Dendritic cell treated with granulocyte-macrophage colony-stimulating factor and Interleukin-4, amounts not matched to agents 40 ng/mL and 50 ng/mL, for 4 days (primary cell): ENCODE results near the gene INSC.

ENCODE experiments used
- H3K27ac Mint-ChIP-seq: one replicate; pipeline ENCODE4 v1.8.0; 2022; ENCODE audit warnings: mild to moderate bottlenecking, mixed read lengths
- H3K27me3 Mint-ChIP-seq: one replicate; pipeline ENCODE4 v1.8.0; 2022; ENCODE audit warnings: mild to moderate bottlenecking, mixed read lengths
- H3K36me3 Mint-ChIP-seq: one replicate; pipeline ENCODE4 v1.8.0; 2022; ENCODE audit warnings: low read depth, mixed read lengths
- H3K4me1 Mint-ChIP-seq: one replicate; pipeline ENCODE4 v1.8.0; 2022; ENCODE audit warnings: low read depth, mixed read lengths
- H3K4me3 Mint-ChIP-seq: one replicate; pipeline ENCODE4 v1.8.0; 2022; ENCODE audit warnings: mild to moderate bottlenecking, moderate library complexity, mixed read lengths
- H3K9me3 Mint-ChIP-seq: one replicate; pipeline ENCODE4 v1.8.0; 2022; ENCODE audit warnings: mixed read lengths
- intact Hi-C: fragments of 100-400 bp; cut with micrococcal nuclease; formaldehyde crosslinking; loops from one replicate; pipeline ENCODE4 v1.15.0; 2022

The INSC gene

DNA sequence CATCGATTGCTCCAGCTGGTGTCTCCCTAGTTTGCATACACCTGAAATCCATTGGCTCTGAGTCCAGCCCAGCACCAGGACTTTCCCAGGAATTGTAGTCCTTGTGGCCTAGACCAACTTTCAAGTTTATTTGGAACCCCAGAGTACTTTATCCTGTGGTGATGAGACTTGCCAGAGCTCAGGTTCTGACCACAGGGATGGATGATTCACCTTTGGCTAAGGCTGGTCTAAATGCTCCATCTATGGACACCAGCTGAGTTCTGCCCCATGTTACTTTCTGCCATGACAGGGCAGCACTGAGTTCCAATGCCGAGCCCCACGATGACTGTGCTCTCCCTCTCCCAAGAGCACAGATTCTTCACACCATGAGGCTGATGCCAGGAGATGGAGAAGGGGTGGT is 17.3 kb upstream of the INSC start:
- intact Hi-C loops, result no loop called here
- Mint-ChIP-seq H3K4me1 (no peaks in the 10 kb centered on the region), H3K9me3 (no peaks in the 10 kb centered on the region), H3K27me3 (peaks cover 2% of the 10 kb centered on the region), H3K4me3 (no peak overlapping the region), H3K27ac (no peak overlapping the region), H3K36me3 (no peaks in the 10 kb centered on the region)

GRCh38 chr11:15099267-15099666 is 15.5 kb upstream of the INSC start:
- H3K4me1 Mint-ChIP-seq, result no peaks in the 10 kb centered on the region
- intact Hi-C loops, result no loop called here
- no peaks in the 10 kb centered on the region for H3K9me3 Mint-ChIP-seq
- no peaks in the 10 kb centered on the region for H3K36me3 Mint-ChIP-seq
- H3K4me3 Mint-ChIP-seq, result no peak overlapping the region
- no peak overlapping the region for H3K27ac Mint-ChIP-seq
- peaks cover 2% of the 10 kb centered on the region for H3K27me3 Mint-ChIP-seq

- intact Hi-C loops, result loop anchor here (1.0 kb wide), 1 partner anchor 107 kb away; no protein-coding TSS in a partner anchor
- Mint-ChIP-seq H3K27me3 (peaks cover 2% of the 10 kb centered on the region), H3K36me3 (no peaks in the 10 kb centered on the region), H3K4me3 (no peak overlapping the region), H3K4me1 (no peaks in the 10 kb centered on the region), H3K27ac (no peak overlapping the region), H3K9me3 (no peaks in the 10 kb centered on the region)
Measured at GRCh38 chr11:15101072-15101709, 13.5 kb upstream of the INSC start.

DNA sequence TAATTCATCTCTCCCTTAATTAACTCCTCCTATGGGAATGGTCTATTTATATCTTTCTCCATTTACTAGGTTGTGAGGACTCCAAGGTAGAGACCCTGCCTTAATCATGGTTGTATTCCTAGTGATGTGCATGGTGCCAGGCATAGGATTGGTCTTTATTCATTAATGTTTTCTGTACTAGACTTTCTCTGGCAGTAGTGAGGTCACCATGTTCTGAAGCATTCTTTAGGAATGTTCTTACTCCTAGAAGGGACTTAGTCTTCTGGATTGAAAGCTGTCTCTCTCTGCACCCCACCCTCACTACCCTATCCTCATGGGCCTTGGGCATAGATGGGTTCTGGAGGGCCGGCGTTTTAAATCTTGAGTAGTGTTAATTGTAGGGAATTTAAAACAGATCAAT is 10.6 kb upstream of the INSC start:
- Mint-ChIP-seq H3K27ac (no peak overlapping the region), H3K4me1 (no peaks in the 10 kb centered on the region), H3K9me3 (no peaks in the 10 kb centered on the region), H3K27me3 (no peaks in the 10 kb centered on the region), H3K36me3 (no peaks in the 10 kb centered on the region), H3K4me3 (no peak overlapping the region)
- intact Hi-C loops, result no loop called here

DNA sequence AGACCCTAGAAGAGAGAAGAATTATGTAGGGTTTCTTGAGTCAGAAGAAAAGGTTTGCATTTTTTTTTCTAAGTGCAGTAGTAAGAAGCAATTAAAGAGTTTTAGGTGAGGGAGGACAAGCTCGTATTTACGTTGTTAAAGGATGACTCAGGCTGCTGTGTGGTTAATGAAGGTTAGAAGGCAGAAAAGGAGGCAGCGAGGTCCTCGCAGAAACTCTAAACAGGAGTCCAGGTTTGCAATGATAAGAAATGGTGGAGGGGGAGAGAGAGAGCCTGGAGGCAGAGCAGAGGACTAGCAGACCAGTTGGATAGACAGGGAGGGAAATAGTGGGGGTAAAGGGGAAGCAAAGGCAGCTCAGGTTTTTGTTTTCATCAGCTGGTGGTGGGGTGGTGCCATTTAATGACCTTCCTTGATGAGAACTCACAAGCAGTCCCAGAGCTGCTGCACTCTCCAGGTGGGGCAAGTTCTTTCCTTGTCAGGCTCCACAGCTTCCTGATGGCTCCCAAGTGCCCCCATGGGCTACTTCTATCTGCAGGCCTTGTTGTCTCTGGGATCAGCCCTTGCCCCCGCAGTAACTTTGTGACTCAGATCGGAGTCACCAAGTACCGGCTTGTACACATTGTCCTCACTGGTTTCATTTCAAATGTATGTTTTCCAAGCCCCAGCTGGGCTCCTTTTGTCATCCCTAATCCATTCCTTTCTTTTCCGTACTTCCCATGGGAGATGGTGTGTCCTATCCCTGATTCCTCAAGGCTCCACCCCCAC is 8.3 kb upstream of the INSC start:
- H3K27ac Mint-ChIP-seq, result no peak overlapping the region
- no peaks in the 10 kb centered on the region for H3K36me3 Mint-ChIP-seq
- H3K27me3 Mint-ChIP-seq, result no peaks in the 10 kb centered on the region
- no peaks in the 10 kb centered on the region for H3K9me3 Mint-ChIP-seq
- H3K4me1 Mint-ChIP-seq, result no peaks in the 10 kb centered on the region
- H3K4me3 Mint-ChIP-seq, result no peak overlapping the region
- intact Hi-C loops, result no loop called here

DNA sequence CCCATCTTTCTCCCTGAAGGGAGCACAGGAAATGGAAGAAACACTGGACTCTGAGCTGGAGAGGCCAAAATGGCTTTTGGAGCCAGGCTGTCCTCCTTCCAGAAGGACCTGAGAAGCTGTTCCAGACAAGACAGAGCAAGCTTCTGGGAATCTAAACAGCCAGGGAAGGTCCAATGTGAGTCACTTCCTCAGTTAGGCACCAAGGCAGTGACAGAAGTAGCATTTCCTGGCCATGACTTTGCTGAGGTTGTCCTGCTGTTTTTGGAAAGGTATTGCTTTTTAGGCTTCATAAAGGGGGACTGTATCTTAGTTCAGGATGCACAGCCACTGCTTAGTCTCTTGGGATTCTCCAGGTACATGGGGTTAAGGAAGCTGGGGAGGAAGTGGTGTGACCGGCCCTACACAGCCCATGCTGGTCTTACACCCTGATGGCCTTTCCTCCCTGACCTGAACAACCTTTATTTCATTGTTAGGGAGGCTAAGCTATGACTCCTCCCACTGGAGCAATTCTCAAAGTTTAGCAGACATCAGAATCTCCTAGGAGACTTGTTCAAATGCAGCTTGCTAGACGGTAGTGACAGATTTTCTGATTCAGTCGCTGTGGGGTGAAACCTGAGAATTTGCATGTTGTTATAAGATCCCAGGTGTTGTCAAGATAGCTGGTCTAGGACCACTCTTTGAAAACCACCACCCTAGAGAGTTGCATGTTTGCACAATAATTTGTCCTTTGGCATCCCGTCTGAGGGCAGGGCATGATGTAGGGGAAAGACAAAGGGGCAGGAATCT is 6.8 kb upstream of the INSC start:
- intact Hi-C loops, result no loop called here

GRCh38 chr11:15108592-15109130 is 6.1 kb upstream of the INSC start:
- H3K36me3 Mint-ChIP-seq, result no peaks in the 10 kb centered on the region
- no peak overlapping the region for H3K27ac Mint-ChIP-seq
- peaks cover 7% of the 10 kb centered on the region for H3K4me1 Mint-ChIP-seq
- intact Hi-C loops, result no loop called here
- no peak overlapping the region for H3K4me3 Mint-ChIP-seq
- H3K27me3 Mint-ChIP-seq, result peaks cover 3% of the 10 kb centered on the region
- no peaks in the 10 kb centered on the region for H3K9me3 Mint-ChIP-seq

More for the DNA sequence above, 6.8 kb upstream of the INSC start:
- no peaks in the 10 kb centered on the region for H3K9me3 Mint-ChIP-seq
- no peaks in the 10 kb centered on the region for H3K27me3 Mint-ChIP-seq
- H3K27ac Mint-ChIP-seq, result no peak overlapping the region
- H3K4me3 Mint-ChIP-seq, result no peak overlapping the region
- no peaks in the 10 kb centered on the region for H3K4me1 Mint-ChIP-seq
- H3K36me3 Mint-ChIP-seq, result no peaks in the 10 kb centered on the region

GRCh38 chr11:15109602-15110001 is 5.1 kb upstream of the INSC start:
- no peak overlapping the region for H3K4me3 Mint-ChIP-seq
- intact Hi-C loops, result no loop called here
- H3K27ac Mint-ChIP-seq, result no peak overlapping the region
- peaks cover 10% of the 10 kb centered on the region for H3K4me1 Mint-ChIP-seq
- H3K9me3 Mint-ChIP-seq, result no peaks in the 10 kb centered on the region
- no peaks in the 10 kb centered on the region for H3K36me3 Mint-ChIP-seq
- H3K27me3 Mint-ChIP-seq, result peaks cover 11% of the 10 kb centered on the region

GRCh38 chr11:15111215-15111614 is 3.5 kb upstream of the INSC start:
- Mint-ChIP-seq H3K4me1 (peaks cover 16% of the 10 kb centered on the region), H3K4me3 (no peak overlapping the region), H3K36me3 (no peaks in the 10 kb centered on the region), H3K27me3 (peaks cover 22% of the 10 kb centered on the region), H3K27ac (no peak overlapping the region), H3K9me3 (no peaks in the 10 kb centered on the region)
- intact Hi-C loops, result no loop called here

GRCh38 chr11:15112131-15112541 is 2.6 kb upstream of the INSC start:
- H3K27me3 Mint-ChIP-seq, result peaks cover 27% of the 10 kb centered on the region
- H3K4me3 Mint-ChIP-seq, result no peak overlapping the region
- no peaks in the 10 kb centered on the region for H3K36me3 Mint-ChIP-seq
- H3K9me3 Mint-ChIP-seq, result no peaks in the 10 kb centered on the region
- intact Hi-C loops, result no loop called here
- H3K27ac Mint-ChIP-seq, result no peak overlapping the region
- H3K4me1 Mint-ChIP-seq, result peaks cover 16% of the 10 kb centered on the region

DNA sequence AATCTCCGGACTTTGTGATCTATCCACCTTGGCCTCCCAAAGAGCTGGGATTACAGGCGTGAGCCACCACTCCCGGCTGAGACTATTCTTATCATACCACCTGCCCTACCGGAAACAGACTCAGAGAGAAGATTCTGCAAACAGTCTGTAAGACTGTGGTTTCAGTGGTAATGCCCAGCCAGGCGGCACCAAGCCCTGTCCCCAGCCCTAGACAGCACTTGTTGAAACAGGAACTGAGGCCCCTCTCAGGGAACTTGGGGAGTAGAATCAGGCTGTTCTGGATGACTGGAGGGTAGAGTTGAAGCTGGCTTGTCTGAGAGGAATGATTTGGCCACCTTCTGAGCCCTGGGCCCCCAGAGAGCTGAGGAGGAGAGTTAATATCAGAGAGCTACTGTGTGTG is 1.3 kb upstream of the INSC start:
- Mint-ChIP-seq H3K27ac (no peak overlapping the region), H3K4me1 (peaks cover 16% of the 10 kb centered on the region), H3K27me3 (peaks cover 27% of the 10 kb centered on the region)

DNA sequence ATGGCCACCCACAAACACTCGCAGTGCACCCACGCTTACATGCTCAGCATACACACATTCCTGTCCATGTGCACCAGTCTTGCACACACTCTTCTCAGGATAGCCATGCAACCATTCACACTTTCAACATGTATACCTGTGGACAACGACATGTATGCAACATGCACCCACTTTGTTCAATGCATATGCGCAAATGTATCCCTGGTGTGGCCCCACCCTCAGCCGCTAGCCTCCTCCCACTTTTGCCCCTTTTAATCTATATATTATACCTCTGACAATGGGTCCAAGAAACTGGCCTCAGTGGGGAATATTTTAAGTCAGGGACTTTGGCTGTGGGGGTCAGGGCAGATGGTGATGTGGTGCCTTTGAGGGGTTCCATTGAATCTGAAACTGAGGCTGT is 963 bp downstream of the INSC start:
- Mint-ChIP-seq H3K9me3 (no peaks in the 10 kb centered on the region), H3K27me3 (peaks cover 27% of the 10 kb centered on the region), H3K4me3 (no peak overlapping the region), H3K4me1 (peaks cover 16% of the 10 kb centered on the region), H3K36me3 (no peaks in the 10 kb centered on the region), H3K27ac (no peak overlapping the region)
- intact Hi-C loops, result no loop called here

More for the DNA sequence above, 1.3 kb upstream of the INSC start:
- Mint-ChIP-seq H3K36me3 (no peaks in the 10 kb centered on the region), H3K9me3 (no peaks in the 10 kb centered on the region), H3K4me3 (no peak overlapping the region)
- intact Hi-C loops, result no loop called here

DNA sequence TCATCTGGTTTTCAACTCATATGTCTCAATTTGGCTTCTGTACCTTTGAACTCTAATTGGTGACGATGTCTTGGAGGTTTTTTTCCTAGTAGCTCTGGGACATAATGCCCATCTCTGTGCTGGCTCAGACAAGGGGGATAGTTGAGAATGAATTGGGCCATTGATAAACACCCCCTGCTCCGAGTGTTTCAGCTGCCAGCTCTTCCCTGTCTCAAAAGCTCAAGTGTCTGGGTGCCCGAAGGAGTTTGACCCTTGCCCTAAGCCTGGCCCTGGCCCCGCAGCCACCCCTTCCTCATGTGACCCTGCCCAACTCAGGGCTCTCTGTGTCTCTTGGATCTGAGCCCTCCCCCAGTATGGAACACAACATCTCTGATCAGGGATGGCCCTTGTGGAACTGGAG is 3.0 kb downstream of the INSC start:
- Mint-ChIP-seq H3K4me3 (no peak overlapping the region), H3K4me1 (peaks cover 16% of the 10 kb centered on the region), H3K27ac (no peak overlapping the region), H3K27me3 (peaks cover 27% of the 10 kb centered on the region), H3K9me3 (no peaks in the 10 kb centered on the region), H3K36me3 (no peaks in the 10 kb centered on the region)
- intact Hi-C loops, result no loop called here

GRCh38 chr11:15118431-15118830 is 3.7 kb downstream of the INSC start:
- no peaks in the 10 kb centered on the region for H3K36me3 Mint-ChIP-seq
- intact Hi-C loops, result no loop called here
- no peak overlapping the region for H3K4me3 Mint-ChIP-seq
- H3K27ac Mint-ChIP-seq, result no peak overlapping the region
- peaks cover 27% of the 10 kb centered on the region for H3K27me3 Mint-ChIP-seq
- H3K4me1 Mint-ChIP-seq, result peaks cover 11% of the 10 kb centered on the region
- H3K9me3 Mint-ChIP-seq, result no peaks in the 10 kb centered on the region
